Esophagus mucosa (tissue), 1 donor: ENCODE results near the gene ZP3. TPM values are rescaled to one million over a fixed set of nuclear protein-coding genes. Genes with fewer than 3 reads are reported as not detected.
A peak's percentile ranks its signal among the peaks of the same experiment; 100 is the strongest.
"Not testable (repeated sequence)": the region's sequence is repeated elsewhere in the genome, so short reads cannot be mapped to it uniquely, and the experiment has no call there.

ENCODE experiments used
- ATAC-seq: fragments of 200-7000 bp; cut with Tn5 transposase; one replicate; pipeline ENCODE4 v1.9.1; 2020
- total RNA-seq: library from RNA; stranded (reverse); gene quantifications from one replicate; pipeline ENCODE4 v1.2.4, GENCODE V29; 2023
- donor health status: DM: yes; HTN: yes; CAD: no.

Gene ZP3
- total RNA-seq, 1 donor from 2014 or later: 19.8 TPM

DNA sequence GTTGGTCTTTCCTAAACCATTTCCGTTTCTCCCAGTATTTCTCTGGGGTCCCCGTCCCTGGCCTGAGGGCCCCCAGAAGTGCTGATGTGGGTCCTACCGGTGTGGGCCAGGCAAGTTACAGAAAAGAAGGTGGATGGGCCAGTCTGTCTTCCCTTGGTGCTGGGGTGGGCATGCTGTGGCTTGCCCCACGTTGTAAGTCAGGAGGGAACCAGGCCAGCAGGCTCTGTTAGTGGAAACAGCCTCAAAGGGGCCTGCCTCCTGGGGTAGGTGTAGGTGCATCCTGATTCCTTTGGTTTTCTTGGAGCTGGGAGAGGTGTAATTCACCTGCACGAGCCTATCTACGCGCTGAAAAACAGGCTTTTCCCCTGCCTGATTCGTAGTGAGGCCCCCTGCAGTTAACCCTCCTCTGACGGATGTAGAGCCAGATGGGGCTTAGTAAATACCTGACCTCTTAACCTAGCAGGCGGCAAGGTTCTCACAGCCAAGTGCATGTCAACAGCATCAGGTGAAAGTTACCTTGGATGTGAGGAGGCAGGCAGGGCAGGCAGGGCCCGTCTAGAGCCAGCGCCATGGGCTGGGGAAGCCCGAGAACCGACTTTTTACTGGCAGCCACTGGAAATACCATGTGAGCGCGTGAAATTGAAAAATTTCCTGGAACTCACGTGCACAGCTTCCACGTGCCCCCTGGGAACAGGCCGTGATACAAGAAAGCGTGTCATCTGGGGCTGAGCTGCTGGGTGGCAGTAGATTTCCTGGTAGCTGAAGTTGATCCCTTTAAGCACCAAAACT is 61.3 kb downstream of the ZP3 start:
- peak; percentile 90 for ATAC-seq

DNA sequence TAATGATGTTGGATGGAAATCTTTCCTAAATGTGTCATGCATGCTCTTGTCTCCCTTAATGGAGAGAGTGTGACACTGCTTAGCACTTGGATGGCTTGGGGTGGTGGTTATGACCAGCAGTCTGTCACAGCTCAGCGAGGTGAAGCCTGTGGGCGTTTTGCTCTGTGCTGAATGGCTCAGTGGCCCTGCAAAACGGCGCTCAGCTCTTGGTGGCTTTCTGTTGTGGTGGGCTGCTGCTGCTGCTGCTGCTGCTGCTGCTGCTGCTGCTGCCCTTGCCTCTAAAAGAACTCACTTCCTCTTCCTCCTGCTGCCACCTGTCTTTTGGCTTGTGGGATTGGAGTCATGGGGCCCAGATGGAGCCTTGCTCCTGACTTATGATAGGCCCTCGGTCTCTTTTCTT is 61.9 kb downstream of the ZP3 start:
- peak; percentile 69 for ATAC-seq

DNA sequence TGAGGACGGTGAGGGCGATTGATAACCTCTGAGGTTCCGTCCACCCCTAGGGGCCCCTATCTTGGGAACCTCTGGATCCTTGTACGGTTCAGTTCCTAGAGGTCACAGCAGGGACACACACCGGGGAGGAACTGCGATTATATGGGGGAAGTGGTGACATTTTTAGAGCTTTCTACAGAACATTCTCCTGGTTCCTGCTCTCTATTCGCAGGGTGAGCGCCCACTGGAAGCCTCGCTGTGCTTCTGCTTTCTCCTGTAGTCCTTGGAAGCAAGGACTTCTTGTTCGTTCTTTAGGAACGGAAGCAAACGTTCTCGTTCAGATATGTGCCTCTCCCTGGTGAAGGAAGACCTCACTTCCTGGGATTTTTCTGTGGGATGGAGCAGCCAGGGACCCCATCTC is 63.2 kb downstream of the ZP3 start:
- ATAC-seq: not testable (repeated sequence)

Other genes starting within 250 kb of the ZP3 start
- gene SRRM3, start 223.1 kb upstream of the ZP3 start, total RNA-seq: 6.2 TPM
- 4,957 TPM for gene HSPB1, start 122.3 kb upstream of the ZP3 start, total RNA-seq
- gene YWHAG, start 66.0 kb upstream of the ZP3 start, total RNA-seq: 86.9 TPM
- gene SSC4D, start 15.3 kb upstream of the ZP3 start, total RNA-seq: 0.92 TPM
- 56.2 TPM for gene DTX2, start 36.8 kb downstream of the ZP3 start, total RNA-seq
- 9.6 TPM for gene UPK3B, start 85.6 kb downstream of the ZP3 start, total RNA-seq
- gene SPDYE16, start 118.3 kb downstream of the ZP3 start, total RNA-seq: not detected
- 14.7 TPM for gene POMZP3, start 202.3 kb downstream of the ZP3 start, total RNA-seq